ENCODE measurements around the gene CACNA1C. TPM values are rescaled to one million over a fixed set of nuclear protein-coding genes. Genes with fewer than 3 reads are reported as not detected.

The CACNA1C gene
- polyA plus RNA-seq, 1 donor, result 11.4 TPM

- DNase-seq, result no peak
Measured at GRCh38 chr12:2322554-2323120, 269.9 kb downstream of the CACNA1C start.

- DNase-seq, result no peak
Measured at GRCh38 chr12:2323532-2324255, 270.9 kb downstream of the CACNA1C start.

GRCh38 chr12:2324387-2324786, 271.6 kb downstream of the CACNA1C start:
- DNase-seq, result peak; percentile 74

GRCh38 chr12:2325519-2325918, 272.7 kb downstream of the CACNA1C start:
- no peak for DNase-seq

GRCh38 chr12:2326470-2326869, 273.7 kb downstream of the CACNA1C start:
- DNase-seq, result no peak

GRCh38 chr12:2328661-2329060, 275.9 kb downstream of the CACNA1C start:
- no peak for DNase-seq

- no peak for DNase-seq
Measured at GRCh38 chr12:2329661-2330210, 276.9 kb downstream of the CACNA1C start.

- no peak for DNase-seq
Measured at GRCh38 chr12:2332236-2332635, 279.4 kb downstream of the CACNA1C start.

GRCh38 chr12:2332947-2333346, 280.2 kb downstream of the CACNA1C start:
- no peak for DNase-seq

GRCh38 chr12:2333491-2334195, 280.9 kb downstream of the CACNA1C start:
- no peak for DNase-seq

GRCh38 chr12:2334271-2334670, 281.5 kb downstream of the CACNA1C start:
- no peak for DNase-seq

GRCh38 chr12:2334689-2335088, 281.9 kb downstream of the CACNA1C start:
- no peak for DNase-seq

GRCh38 chr12:2335109-2335508, 282.3 kb downstream of the CACNA1C start:
- DNase-seq, result peak; percentile 40

GRCh38 chr12:2335513-2335912, 282.7 kb downstream of the CACNA1C start:
- DNase-seq, result no peak

GRCh38 chr12:2335916-2336315, 283.1 kb downstream of the CACNA1C start:
- DNase-seq, result no peak

- DNase-seq, result no peak
Measured at GRCh38 chr12:2336409-2336829, 283.6 kb downstream of the CACNA1C start.

GRCh38 chr12:2337031-2338010, 284.5 kb downstream of the CACNA1C start:
- no peak for DNase-seq

- DNase-seq, result no peak
Measured at GRCh38 chr12:2338381-2338780, 285.6 kb downstream of the CACNA1C start.

GRCh38 chr12:2338991-2339431, 286.2 kb downstream of the CACNA1C start:
- no peak for DNase-seq

- no peak for DNase-seq
Measured at GRCh38 chr12:2341051-2341751, 288.4 kb downstream of the CACNA1C start.

GRCh38 chr12:2341871-2342270, 289.1 kb downstream of the CACNA1C start:
- DNase-seq, result no peak
